Astrocyte of the cerebellum (primary cell): ENCODE results near the gene RAP1B.

Source experiments
- DNase-seq: peaks from one replicate; pipeline ENCODE4 v3.0.0-alpha.2; 2011; ENCODE audit warnings: low read depth
- H3K4me3 ChIP-seq: 2 replicates; pipeline ENCODE4 v1.5.1; 2011; ENCODE audit warnings: mild to moderate bottlenecking, low read depth, low read length, moderate library complexity
- CTCF ChIP-seq: IDR thresholded peaks from 2 replicates; pipeline ENCODE4 v1.5.1; 2012; ENCODE audit warnings: low read length, low read depth, moderate library complexity, mild to moderate bottlenecking; ENCODE audit errors: missing control alignments
- in situ Hi-C: cut with HindIII; loops from 2 replicates; pipeline ENCODE4 v1.10.0; 2017; ENCODE audit warnings: low sequenced_read_pairs

The RAP1B gene

GRCh38 chr12:68610370-68611093 lies at the start of gene RAP1B:
RAP1B (plus strand) TSS chr12:68610899; CDS start chr12:68648725, 37,826 bp downstream.
- in situ Hi-C loops = no loop called here
- DNase-seq = peak; percentile 78
- peak; percentile 2 for TF ChIP-seq CTCF
- peak within 1 kb of the TSS; percentile 75 for H3K4me3 ChIP-seq

GRCh38 chr12:68561830-68562229 lies 48.9 kb upstream of the RAP1B start:
- no peak overlapping the region for H3K4me3 ChIP-seq
- in situ Hi-C loops = no loop called here
- TF ChIP-seq CTCF = no peak
- no peak for DNase-seq

DNA sequence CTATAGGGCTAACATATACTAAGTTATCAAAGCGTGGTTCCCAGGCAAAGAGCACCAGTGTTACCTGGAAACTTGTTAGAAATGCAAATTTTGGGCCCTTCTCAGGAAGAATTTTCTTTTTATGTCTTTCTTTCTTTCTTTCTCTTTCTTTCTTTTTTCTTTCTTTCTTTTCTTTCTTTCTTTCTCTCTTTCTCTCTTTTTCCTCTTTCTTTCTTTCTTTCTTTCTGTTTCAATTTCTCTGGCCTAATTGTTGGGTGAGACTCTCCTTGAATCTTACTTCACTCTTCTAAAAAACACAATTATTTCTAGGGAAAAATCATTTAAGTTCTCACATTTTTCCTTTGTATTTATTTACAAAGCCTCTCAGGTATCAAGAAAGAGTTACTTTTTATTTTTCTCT lies 46.5 kb upstream of the RAP1B start:
- no peak for DNase-seq
- TF ChIP-seq CTCF = no peak
- in situ Hi-C loops = no loop called here
- H3K4me3 ChIP-seq = no peak overlapping the region

DNA sequence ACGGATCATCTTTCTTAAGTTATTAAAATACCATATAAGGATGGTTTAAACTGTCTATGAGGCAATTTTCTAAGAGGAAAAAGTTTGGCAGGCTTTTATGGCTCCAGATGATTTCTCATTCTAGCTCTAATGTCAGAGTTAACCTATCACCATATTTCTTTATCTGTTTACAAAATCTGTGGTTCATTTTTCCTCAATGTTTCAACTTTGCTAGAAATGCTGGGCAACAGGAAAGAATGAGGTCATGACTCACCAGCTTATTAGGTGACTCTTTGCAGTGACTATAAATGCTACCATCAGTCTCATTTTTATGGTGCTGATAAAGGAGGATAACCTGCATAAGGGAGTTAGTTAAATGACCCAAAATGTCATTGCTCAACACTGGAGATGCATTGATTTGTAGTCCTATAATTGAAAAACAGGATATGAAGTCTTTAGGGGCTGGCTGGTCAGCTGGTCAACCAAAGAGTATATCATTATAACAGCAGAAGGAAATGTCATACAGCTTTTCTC lies 45.3 kb upstream of the RAP1B start:
- no peak for TF ChIP-seq CTCF
- no peak overlapping the region for H3K4me3 ChIP-seq
- in situ Hi-C loops = no loop called here

DNA sequence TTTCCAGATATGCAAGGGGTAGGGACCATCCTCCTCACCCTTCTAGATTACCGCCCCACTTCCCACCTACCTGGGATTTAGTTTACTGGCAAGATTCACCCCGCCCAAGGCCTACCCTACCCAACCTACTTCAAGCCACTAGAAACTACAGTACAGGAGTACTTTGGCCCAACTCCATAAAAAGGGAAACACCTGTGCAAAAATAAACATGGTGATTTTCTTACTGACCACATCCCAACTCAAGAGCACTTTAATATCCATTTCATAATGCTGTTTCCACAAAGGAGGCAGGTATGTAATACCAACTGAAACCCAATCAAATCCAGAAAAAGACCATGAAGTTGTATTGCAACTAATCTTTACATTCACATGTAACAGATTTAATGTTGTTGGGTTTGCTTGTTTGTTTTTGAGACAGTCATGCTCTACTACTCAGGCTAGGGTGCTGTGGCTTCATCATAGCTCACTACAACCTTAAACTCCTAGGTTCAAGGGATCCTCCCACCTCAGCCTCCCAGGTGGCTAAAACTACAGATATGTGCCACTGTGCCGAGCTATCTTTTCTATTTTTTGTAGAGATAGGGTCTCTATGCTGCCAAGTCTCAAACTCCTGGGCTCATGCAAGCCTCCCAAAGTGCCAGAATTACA lies 41.7 kb upstream of the RAP1B start:
- no peak for DNase-seq
- in situ Hi-C loops = no loop called here
- no peak overlapping the region for H3K4me3 ChIP-seq
- no peak for TF ChIP-seq CTCF

More for the DNA sequence above, 45.3 kb upstream of the RAP1B start:
- peak; percentile 49 for DNase-seq

- no peak for TF ChIP-seq CTCF
- H3K4me3 ChIP-seq = no peak overlapping the region
- no peak for DNase-seq
- in situ Hi-C loops = no loop called here
Measured at GRCh38 chr12:68572661-68573060, 38.0 kb upstream of the RAP1B start.
